Mucosa of stomach (tissue), 1 donor: Measurements from ENCODE around the gene PJA1.

Source experiments
- H3K27me3 ChIP-seq: one replicate; pipeline ENCODE4 v1.7.0; 2013; ENCODE audit warnings: mild to moderate bottlenecking, low read length; ENCODE audit not compliant: control insufficient read depth, insufficient read depth
- H3K36me3 ChIP-seq: one replicate; pipeline ENCODE4 v1.7.0; 2013; ENCODE audit warnings: low read length; ENCODE audit not compliant: control insufficient read depth, insufficient read depth
- H3K4me1 ChIP-seq: one replicate; pipeline ENCODE4 v1.7.0; 2013; ENCODE audit warnings: mild to moderate bottlenecking, low read length; ENCODE audit not compliant: control insufficient read depth, insufficient read depth
- H3K4me3 ChIP-seq: one replicate; pipeline ENCODE4 v1.7.0; 2013; ENCODE audit warnings: low read length
- H3K9ac ChIP-seq: one replicate; pipeline ENCODE4 v1.7.0; 2013; ENCODE audit warnings: mild to moderate bottlenecking, low read length, moderate library complexity
- H3K9me3 ChIP-seq: one replicate; pipeline ENCODE4 v1.7.0; 2013; ENCODE audit warnings: mild to moderate bottlenecking, low read length, moderate library complexity; ENCODE audit not compliant: control insufficient read depth
- donor health status: Pancreatic carcinoma.

Gene PJA1

GRCh38 chrX:69165087-69165651 is at the start of gene PJA1:
Gene PJA1, minus strand, starts transcription at chrX:69165453. Its CDS starts 2,380 bp downstream, at chrX:69163073.
- Histone ChIP-seq H3K9ac (peak within 1 kb of the TSS; percentile 59), H3K9me3 (no peaks in the 10 kb centered on the region), H3K4me3 (peak within 1 kb of the TSS; percentile 36), H3K27me3 (no peaks in the 10 kb centered on the region), H3K4me1 (no peaks in the 10 kb centered on the region), H3K36me3 (no peaks in the 10 kb centered on the region)

- Histone ChIP-seq H3K9ac (no peak overlapping the region), H3K27me3 (no peaks in the 10 kb centered on the region), H3K36me3 (no peaks in the 10 kb centered on the region), H3K9me3 (no peaks in the 10 kb centered on the region), H3K4me1 (no peaks in the 10 kb centered on the region), H3K4me3 (no peak overlapping the region)
These were observed 49.2 kb upstream of the PJA1 start for GRCh38 chrX:69214463-69214862.

GRCh38 chrX:69211701-69212100 is 46.4 kb upstream of the PJA1 start:
- no peaks in the 10 kb centered on the region for H3K9me3 ChIP-seq
- H3K4me1 ChIP-seq = no peaks in the 10 kb centered on the region
- no peak overlapping the region for H3K4me3 ChIP-seq
- H3K27me3 ChIP-seq = no peaks in the 10 kb centered on the region
- no peaks in the 10 kb centered on the region for H3K36me3 ChIP-seq
- no peak overlapping the region for H3K9ac ChIP-seq

GRCh38 chrX:69210581-69210980 is 45.3 kb upstream of the PJA1 start:
- Histone ChIP-seq H3K9me3 (no peaks in the 10 kb centered on the region), H3K4me1 (no peaks in the 10 kb centered on the region), H3K27me3 (no peaks in the 10 kb centered on the region), H3K9ac (no peak overlapping the region), H3K4me3 (no peak overlapping the region), H3K36me3 (no peaks in the 10 kb centered on the region)

- Histone ChIP-seq H3K9ac (no peak overlapping the region), H3K4me3 (no peak overlapping the region), H3K9me3 (no peaks in the 10 kb centered on the region), H3K4me1 (no peaks in the 10 kb centered on the region), H3K27me3 (no peaks in the 10 kb centered on the region), H3K36me3 (no peaks in the 10 kb centered on the region)
These were observed 42.0 kb upstream of the PJA1 start for GRCh38 chrX:69207216-69207615.

DNA sequence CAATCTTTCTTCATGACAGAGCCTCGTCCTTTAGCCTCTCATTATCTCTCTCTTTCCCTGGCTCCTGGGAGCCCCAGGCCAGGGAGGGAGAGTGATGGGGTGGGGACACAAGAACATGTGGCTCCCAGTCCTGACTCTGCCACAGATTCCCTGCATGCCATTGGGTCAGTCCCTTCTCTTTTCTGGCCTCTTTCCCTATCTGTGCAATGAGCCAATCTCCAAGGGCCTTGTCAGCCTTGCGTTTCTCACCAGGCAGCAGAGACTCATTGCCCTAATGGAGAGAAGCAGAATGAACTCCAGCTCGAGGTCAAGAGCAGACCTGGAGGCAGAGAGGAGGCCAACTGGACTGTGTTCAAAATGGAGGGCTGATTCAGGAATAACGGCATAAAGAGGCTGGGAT is 38.4 kb upstream of the PJA1 start:
- Histone ChIP-seq H3K27me3 (no peaks in the 10 kb centered on the region), H3K4me1 (no peaks in the 10 kb centered on the region), H3K36me3 (no peaks in the 10 kb centered on the region), H3K4me3 (no peak overlapping the region), H3K9ac (no peak overlapping the region), H3K9me3 (no peaks in the 10 kb centered on the region)

DNA sequence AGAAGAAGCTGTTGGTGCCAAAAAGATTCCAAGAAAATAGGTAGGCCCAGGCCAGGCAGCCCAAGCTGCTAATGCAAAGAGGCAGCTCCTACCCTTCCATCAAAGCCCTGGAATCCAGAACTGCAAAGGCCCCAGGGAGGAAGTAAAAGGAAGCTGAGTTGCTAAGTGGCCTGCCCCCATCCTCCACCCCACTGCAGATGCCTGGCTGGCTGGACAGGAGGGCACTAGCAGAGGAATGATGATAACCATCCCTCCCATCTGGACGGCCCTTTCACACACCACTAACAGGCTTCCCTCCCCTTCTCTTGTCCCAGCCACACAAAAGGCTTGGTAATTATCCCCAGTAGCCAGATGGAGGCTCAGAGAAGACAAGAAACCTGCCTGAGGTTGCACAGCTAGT is 32.4 kb upstream of the PJA1 start:
- Histone ChIP-seq H3K9me3 (no peaks in the 10 kb centered on the region), H3K36me3 (no peaks in the 10 kb centered on the region), H3K4me3 (no peak overlapping the region), H3K4me1 (no peaks in the 10 kb centered on the region), H3K9ac (no peak overlapping the region), H3K27me3 (no peaks in the 10 kb centered on the region)

- H3K27me3 ChIP-seq = no peaks in the 10 kb centered on the region
- H3K4me3 ChIP-seq = no peak overlapping the region
- H3K36me3 ChIP-seq = no peaks in the 10 kb centered on the region
- no peaks in the 10 kb centered on the region for H3K9me3 ChIP-seq
- no peak overlapping the region for H3K9ac ChIP-seq
- no peaks in the 10 kb centered on the region for H3K4me1 ChIP-seq
These were observed 31.4 kb upstream of the PJA1 start for GRCh38 chrX:69196666-69197065.

DNA sequence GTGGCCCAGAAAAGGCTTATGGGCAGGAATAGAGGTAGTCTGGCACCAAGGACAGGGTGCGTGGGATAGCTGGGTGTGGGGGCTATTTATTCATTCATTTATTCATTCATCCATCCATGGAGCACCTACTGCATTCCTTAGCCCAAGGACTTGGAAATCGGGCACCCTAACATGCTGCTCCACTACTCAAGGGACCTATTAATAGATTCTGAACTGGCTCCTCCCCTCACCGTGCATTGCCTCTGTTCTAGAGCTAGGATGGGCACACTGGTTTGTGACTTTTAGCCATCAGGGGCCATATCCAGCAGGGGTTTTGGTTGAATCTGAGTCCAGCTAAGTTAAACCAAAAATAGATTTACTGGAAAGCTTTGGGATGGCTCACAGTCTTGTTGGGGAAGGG is 30.6 kb upstream of the PJA1 start:
- no peak overlapping the region for H3K9ac ChIP-seq
- H3K27me3 ChIP-seq = no peaks in the 10 kb centered on the region
- H3K36me3 ChIP-seq = no peaks in the 10 kb centered on the region
- H3K9me3 ChIP-seq = no peaks in the 10 kb centered on the region
- H3K4me1 ChIP-seq = no peaks in the 10 kb centered on the region
- H3K4me3 ChIP-seq = no peak overlapping the region

GRCh38 chrX:69195192-69195591 is 29.9 kb upstream of the PJA1 start:
- H3K27me3 ChIP-seq = no peaks in the 10 kb centered on the region
- H3K4me1 ChIP-seq = no peaks in the 10 kb centered on the region
- H3K9ac ChIP-seq = no peak overlapping the region
- no peaks in the 10 kb centered on the region for H3K36me3 ChIP-seq
- no peaks in the 10 kb centered on the region for H3K9me3 ChIP-seq
- H3K4me3 ChIP-seq = no peak overlapping the region

- H3K9ac ChIP-seq = no peak overlapping the region
- H3K4me1 ChIP-seq = no peaks in the 10 kb centered on the region
- no peaks in the 10 kb centered on the region for H3K27me3 ChIP-seq
- no peaks in the 10 kb centered on the region for H3K9me3 ChIP-seq
- no peak overlapping the region for H3K4me3 ChIP-seq
- no peaks in the 10 kb centered on the region for H3K36me3 ChIP-seq
These were observed 27.4 kb upstream of the PJA1 start for GRCh38 chrX:69192603-69193002.

DNA sequence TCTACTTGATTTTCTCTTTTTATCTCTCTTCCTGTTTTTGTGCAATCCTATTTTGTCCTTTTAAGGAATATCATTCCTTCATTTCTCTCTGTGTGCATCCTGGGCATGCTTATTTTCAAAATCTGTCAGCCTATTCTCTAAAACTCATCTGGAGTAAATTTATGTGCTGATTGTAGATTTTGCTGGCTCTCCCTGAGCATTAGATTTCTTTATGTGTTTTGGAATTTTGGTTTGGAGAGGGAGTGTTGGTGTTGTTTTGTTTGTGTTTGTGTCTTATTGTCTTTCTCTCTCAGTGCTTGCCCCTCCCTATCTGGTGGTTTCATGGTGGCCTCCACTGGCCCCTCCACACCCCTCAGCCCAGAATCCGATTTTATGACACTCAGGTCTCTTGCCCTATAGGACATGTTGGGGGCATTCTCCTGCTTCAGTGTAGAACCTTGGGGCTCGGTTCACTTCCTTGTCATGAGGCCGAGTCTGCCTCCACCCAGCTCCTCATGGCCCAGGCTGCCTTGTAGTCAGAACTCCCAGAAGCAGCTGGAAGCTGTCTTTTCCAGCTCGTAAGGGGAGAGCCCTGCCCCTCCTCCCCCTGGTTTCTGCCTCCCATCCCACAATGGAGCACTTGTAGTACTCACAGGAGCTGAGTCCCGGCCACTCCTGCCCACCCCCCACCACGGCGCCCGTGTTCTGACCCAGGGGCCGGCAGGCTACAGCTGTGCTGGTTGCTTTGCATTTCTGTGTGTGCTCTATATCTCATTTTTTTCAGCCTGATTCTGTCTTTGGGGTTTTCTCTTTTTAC is 24.5 kb upstream of the PJA1 start:
- Histone ChIP-seq H3K36me3 (no peaks in the 10 kb centered on the region), H3K4me1 (no peaks in the 10 kb centered on the region), H3K9ac (no peak overlapping the region), H3K4me3 (no peak overlapping the region), H3K27me3 (no peaks in the 10 kb centered on the region), H3K9me3 (no peaks in the 10 kb centered on the region)
